Measurements from ENCODE around the gene KCNG2.

Gene KCNG2

GRCh38 chr18:79916546-79917168 lies 118.9 kb downstream of the KCNG2 start:
- TF ChIP-seq, protein P1, sequence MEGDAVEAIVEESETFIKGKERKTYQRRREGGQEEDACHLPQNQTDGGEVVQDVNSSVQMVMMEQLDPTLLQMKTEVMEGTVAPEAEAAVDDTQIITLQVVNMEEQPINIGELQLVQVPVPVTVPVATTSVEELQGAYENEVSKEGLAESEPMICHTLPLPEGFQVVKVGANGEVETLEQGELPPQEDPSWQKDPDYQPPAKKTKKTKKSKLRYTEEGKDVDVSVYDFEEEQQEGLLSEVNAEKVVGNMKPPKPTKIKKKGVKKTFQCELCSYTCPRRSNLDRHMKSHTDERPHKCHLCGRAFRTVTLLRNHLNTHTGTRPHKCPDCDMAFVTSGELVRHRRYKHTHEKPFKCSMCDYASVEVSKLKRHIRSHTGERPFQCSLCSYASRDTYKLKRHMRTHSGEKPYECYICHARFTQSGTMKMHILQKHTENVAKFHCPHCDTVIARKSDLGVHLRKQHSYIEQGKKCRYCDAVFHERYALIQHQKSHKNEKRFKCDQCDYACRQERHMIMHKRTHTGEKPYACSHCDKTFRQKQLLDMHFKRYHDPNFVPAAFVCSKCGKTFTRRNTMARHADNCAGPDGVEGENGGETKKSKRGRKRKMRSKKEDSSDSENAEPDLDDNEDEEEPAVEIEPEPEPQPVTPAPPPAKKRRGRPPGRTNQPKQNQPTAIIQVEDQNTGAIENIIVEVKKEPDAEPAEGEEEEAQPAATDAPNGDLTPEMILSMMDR (conservative IDR thresholded peaks at IDR 0.05): no peak
- H3K27ac ChIP-seq: no peak overlapping the region

GRCh38 chr18:79917169-79917852 lies 119.6 kb downstream of the KCNG2 start:
- TF ChIP-seq, protein P1 (conservative IDR thresholded peaks at IDR 0.05): no peak
- no peak overlapping the region for H3K27ac ChIP-seq

DNA sequence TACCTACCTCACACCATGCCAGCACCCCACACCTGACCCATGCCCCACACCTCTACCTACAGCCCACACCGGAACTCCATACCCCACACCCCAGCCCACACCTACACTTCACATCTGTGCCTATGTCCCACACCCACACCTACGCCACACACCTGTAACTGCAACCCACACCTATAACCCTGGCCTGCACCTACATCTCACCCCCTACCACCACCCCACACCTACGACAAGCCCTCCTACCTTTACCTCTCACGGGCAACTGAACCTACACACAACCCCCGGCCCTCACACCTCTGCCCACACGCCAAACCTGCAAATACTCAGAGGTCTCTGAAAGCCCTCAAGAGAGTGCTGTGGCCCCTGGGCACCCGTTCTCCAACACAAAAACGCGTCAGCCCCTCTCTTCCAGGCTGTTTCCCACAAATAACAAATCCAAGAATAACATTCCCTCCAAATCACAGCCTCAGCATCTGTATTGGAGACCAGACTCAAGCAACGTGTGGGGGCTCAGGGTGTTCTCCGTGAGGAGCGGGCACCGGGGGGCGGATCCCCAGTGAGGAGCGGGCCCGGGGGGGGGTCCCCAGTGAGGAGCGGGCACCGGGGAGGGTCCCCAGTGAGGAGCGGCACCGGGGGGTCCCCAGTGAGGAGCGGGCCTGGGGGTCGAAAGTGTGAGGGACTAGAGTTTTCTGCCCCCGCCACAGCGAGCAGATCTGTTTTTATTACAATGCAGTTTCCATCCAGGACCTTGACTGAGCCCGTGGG lies 120.3 kb downstream of the KCNG2 start:
- TF ChIP-seq, protein P1 (conservative IDR thresholded peaks at IDR 0.05): no peak
- no peak overlapping the region for H3K27ac ChIP-seq

DNA sequence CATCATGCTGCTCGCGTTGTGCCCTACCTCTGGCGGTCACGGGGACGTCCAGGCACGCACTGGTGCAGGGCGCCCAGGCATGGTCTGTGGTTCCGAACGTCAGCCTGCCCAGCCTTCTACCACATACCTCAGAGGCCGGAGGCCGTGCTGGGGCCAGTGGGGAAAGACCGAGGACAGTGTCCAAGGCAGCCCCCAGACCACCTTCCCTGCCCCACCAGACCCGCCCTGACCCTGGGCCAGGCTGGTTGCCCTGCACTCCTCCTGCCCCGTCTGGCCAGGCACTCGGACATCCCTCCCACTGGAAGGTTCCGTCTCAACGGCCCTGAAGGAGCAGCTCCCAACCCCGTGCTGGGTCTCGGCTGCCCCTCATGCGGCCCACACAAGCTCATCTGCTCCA lies 120.9 kb downstream of the KCNG2 start:
- TF ChIP-seq, protein P1 (conservative IDR thresholded peaks at IDR 0.05): no peak
- no peak overlapping the region for H3K27ac ChIP-seq

DNA sequence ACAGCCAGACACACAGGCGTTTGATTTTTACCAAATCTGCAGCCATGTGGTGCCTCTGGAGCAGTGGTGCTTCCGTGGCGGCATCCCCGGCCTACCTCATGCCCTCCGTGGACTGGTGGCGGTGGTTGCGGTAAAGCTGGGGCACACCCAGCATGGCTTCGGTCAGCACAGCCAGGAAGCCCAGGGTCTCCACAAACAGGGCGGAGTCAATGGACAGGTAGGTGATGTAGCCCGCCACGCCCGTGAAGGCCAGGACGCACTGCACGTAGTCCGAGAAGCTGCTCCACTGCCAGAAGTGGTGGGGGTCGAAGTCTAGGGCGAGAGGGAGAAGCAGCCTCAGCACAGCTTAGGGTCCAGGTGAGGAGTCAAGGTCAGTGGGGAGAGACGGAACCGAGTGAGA lies 121.4 kb downstream of the KCNG2 start:
- TF ChIP-seq, protein P1 (conservative IDR thresholded peaks at IDR 0.05): no peak
- no peak overlapping the region for H3K27ac ChIP-seq

DNA sequence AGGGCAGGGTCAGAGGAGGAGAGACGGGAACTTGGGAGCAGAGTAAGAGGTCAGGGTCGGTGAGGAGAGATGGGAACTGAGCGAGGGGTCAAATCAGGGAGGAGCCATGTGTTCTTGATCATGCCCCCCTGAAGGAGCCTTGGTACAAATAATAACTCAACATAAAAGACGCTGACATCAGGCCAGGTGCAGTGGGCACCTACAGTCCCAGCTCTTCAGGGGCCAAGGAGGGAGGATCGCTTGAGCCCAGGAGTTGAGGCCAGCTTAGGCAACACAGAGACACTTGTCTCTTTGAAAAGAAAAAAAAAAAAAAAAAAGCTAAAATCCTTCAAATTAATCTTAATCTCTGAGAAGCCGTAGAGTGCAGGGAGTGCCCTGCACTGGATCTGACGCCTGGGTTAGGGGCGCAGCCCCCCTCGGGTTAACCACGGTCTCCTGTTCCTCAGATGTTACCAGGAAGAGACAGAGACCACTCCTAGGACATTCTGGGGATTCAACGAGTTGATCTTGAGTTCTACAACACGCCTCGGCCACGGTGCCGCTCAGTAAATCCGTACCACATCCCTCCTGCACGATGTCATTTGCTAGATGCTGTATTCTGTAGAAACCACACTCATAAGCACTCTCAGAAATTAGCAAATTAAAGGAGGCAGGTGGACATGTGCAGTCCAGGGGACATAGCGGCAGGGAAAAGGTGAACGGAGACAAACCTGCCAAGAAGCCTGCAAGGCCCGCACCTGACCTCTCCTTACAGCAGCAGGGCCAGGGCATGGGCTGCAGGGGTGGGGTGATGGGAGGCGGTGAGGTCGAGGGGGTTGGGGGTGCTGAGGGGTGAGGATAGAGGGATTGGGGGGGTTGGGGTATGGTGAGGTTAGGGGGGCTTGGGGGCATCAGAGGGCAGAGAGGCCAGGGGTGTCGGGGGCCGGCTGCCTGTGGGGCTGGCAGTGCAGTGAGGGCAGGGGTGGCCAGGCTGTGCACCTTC lies 124.5 kb downstream of the KCNG2 start:
- no peak overlapping the region for H3K27ac ChIP-seq
- TF ChIP-seq, protein P1 (conservative IDR thresholded peaks at IDR 0.05): no peak

Measured in VCaP (cell line).